ENCODE data around the gene ADRA2C. TPM values are rescaled to one million over a fixed set of nuclear protein-coding genes. Genes with fewer than 3 reads are reported as not detected.

The ADRA2C gene
- total RNA-seq, 1 experiment from 2014 or later: 8.6 TPM

- Histone ChIP-seq H2AFZ (ENCODE audit: low read length) (no peak overlapping the region), H3K23me2 (ENCODE audit: insufficient read length, low read depth, low read length, poor library complexity, severe bottlenecking) (no peaks in the 10 kb centered on the region), H2BK5ac (ENCODE audit: insufficient read length, low read length) (no peak overlapping the region), H3T11ph (ENCODE audit: low read length) (no peak overlapping the region), H4K5ac (ENCODE audit: insufficient read length, low read depth, low read length) (no peak overlapping the region), H3K4me1 (ENCODE audit: insufficient read depth, low read length) (no peaks in the 10 kb centered on the region; the same call in 1 of the 2 replicates), H2BK20ac (ENCODE audit: low read depth, low read length, poor library complexity, severe bottlenecking) (no peak overlapping the region), H2BK12ac (ENCODE audit: insufficient read length, low read depth, low read length) (no peak overlapping the region), H3K4me2 (ENCODE audit: insufficient read depth, insufficient read length, low read length) (no peak overlapping the region), H4K8ac (replicated peaks; ENCODE audit: insufficient read length, low read depth, low read length) (no peak overlapping the region), H3K14ac (ENCODE audit: insufficient read depth, low read length) (no peak overlapping the region), H3K9me3 (ENCODE audit: control insufficient read depth, low read depth, low read length) (no peaks in the 10 kb centered on the region), H3K79me1 (ENCODE audit: insufficient read depth, low read depth, low read length, poor library complexity, severe bottlenecking) (no peaks in the 10 kb centered on the region), H3K9ac (ENCODE audit: extremely low read depth, insufficient read length, low read length) (no peak overlapping the region), H2BK120ac (ENCODE audit: low read depth, low read length, poor library complexity, severe bottlenecking) (no peak overlapping the region), H3K27ac (ENCODE audit: insufficient read length, low read depth, low read length) (no peak overlapping the region), H3K23ac (ENCODE audit: insufficient read length, low read depth, low read length) (no peak overlapping the region), H3K4ac (ENCODE audit: low read depth, low read length) (no peak overlapping the region), H3K79me2 (ENCODE audit: insufficient read depth, low read length) (no peaks in the 10 kb centered on the region), H3K18ac (ENCODE audit: insufficient read length, low read depth, low read length) (no peak overlapping the region), H3K56ac (ENCODE audit: insufficient read length, low read depth, low read length) (no peak overlapping the region), H3K27me3 (ENCODE audit: insufficient read depth, low read length) (no peaks in the 10 kb centered on the region), H2BK15ac (ENCODE audit: low read depth, low read length) (no peak overlapping the region), H4K20me1 (ENCODE audit: control insufficient read depth, insufficient read depth, insufficient read length) (peaks cover 2% of the 10 kb centered on the region), H4K91ac (ENCODE audit: insufficient read length, low read depth, low read length) (no peak overlapping the region), H2AK5ac (ENCODE audit: insufficient read length, low read length) (no peak overlapping the region)
- H3K27me3 Mint-ChIP-seq (ENCODE audit: low read depth): peaks cover 23% of the 10 kb centered on the region
- H3K27ac Mint-ChIP-seq: no peak overlapping the region
- no peak for DNase-seq
- H3K4me3 Mint-ChIP-seq: no peak overlapping the region
- no CpG with 5 or more reads among the region's 6 CpGs for WGBS (ENCODE audit: extremely low coverage, insufficient read length, low lambda C conversion rate)
- H3K36me3 Mint-ChIP-seq (ENCODE audit: insufficient read depth in 1 of 3, low read depth in 3 of 3): no peaks in the 10 kb centered on the region
- peaks cover 2 to 16% of the 10 kb centered on the region in 2 experiments for H3K4me1 Mint-ChIP-seq
- TF ChIP-seq CTCF (conservative IDR thresholded peaks at IDR 0.05): no peak
- H3K9me3 Mint-ChIP-seq: peaks cover 0 to 8% of the 10 kb centered on the region in 2 experiments; a peak in 1 of 5 replicates
These were observed 13.3 kb downstream of the ADRA2C start for GRCh38 chr4:3779509-3779908.

All from H9 (cell line).